Measurements from ENCODE around the gene SKI.

Gene SKI

DNA sequence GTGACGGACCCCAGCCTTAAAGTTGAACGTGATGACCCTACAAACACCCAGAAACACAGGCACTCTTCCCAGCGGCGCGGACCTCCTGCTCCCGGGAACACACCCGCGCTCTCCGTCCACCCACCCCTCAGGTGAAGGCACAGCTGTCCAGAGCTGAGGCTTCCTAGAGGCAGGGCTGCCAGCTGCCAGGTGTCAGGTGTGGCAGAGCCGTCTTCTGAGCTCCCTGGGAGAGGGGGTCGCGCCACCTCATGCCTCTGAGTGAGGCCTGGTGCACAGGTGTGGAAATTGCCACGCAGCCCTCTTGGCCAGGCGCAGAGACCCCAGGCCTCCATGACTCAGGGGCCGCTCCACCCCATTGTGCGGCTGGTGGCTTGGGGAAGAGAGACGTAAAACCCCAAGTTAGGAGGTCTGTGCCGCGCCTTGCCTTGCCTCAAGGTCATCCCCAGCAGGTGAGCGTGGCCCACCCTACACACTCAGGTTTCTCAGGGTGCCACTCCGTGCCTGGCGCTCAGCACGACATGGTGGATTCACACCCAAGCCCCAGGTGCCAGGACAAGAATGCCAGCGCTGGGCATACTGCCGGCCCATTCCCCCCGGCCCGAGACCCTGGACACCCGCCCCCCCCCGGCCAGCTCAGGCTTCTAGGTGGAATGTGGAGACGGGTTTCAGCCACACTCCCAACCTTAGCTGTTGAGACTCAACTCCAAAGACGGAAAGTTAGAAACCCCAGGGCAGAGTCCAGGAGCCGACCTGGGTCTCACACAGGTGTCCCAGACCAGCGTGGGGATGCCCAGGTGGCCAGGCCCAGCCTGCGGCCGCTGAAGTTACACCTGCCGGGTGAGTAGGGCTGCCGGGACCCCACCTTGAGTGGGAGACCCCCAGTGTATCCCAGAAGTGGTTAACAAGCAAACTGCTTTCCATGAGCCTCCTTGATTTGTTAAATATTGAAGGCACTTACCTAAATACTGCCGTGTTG is 42.0 kb upstream of the SKI start:
- TF ChIP-seq, protein P1, sequence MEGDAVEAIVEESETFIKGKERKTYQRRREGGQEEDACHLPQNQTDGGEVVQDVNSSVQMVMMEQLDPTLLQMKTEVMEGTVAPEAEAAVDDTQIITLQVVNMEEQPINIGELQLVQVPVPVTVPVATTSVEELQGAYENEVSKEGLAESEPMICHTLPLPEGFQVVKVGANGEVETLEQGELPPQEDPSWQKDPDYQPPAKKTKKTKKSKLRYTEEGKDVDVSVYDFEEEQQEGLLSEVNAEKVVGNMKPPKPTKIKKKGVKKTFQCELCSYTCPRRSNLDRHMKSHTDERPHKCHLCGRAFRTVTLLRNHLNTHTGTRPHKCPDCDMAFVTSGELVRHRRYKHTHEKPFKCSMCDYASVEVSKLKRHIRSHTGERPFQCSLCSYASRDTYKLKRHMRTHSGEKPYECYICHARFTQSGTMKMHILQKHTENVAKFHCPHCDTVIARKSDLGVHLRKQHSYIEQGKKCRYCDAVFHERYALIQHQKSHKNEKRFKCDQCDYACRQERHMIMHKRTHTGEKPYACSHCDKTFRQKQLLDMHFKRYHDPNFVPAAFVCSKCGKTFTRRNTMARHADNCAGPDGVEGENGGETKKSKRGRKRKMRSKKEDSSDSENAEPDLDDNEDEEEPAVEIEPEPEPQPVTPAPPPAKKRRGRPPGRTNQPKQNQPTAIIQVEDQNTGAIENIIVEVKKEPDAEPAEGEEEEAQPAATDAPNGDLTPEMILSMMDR (IDR thresholded peaks at IDR 0.05; ENCODE audit: low read length): no peak
- TF ChIP-seq EZH2 (optimal IDR thresholded peaks at IDR 0.05; ENCODE audit: low read depth, low read length) (no peak), EZH2phosphoT487 (IDR thresholded peaks at IDR 0.05; ENCODE audit: low read length) (no peak)

DNA sequence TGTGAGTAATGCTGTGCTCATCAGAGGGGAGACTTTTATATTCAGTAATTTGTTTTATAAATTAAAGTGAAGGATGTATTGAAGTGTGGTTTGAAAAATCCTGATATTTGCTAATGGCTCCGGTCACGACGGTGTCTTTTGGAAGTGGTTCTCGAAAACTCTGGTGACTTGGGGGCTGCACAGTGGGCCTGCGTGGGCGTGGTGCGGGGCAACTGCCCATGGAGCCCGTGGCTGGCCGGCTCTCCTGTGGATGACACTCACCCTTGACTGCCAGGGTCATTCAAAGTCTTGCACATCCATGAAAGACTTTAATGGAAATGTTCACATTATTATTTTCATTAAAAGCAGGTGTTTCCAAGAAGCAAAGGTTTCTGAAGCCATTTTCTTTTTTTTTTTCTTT is 41.2 kb upstream of the SKI start:
- H3K79me2 ChIP-seq (ENCODE audit: low read length): no peaks in the 10 kb centered on the region
- H3K9me3 ChIP-seq (replicated peaks; ENCODE audit: insufficient read depth, low read length): no peaks in the 10 kb centered on the region
- H4K20me1 ChIP-seq (ENCODE audit: insufficient read depth, low read length): no peaks in the 10 kb centered on the region
- H3K4me2 ChIP-seq (ENCODE audit: low read depth, low read length): no peak overlapping the region
- no peaks in the 10 kb centered on the region for H3K4me1 ChIP-seq (ENCODE audit: low read length)
- no peak for DNase-seq
- H3K9ac ChIP-seq (ENCODE audit: low read length): no peak overlapping the region
- no peak overlapping the region for H2AFZ ChIP-seq (ENCODE audit: low read length)
- no peaks in the 10 kb centered on the region for H3K9me2 ChIP-seq (replicated peaks; ENCODE audit: insufficient read depth, low read length)
- H3F3A ChIP-seq (ENCODE audit: insufficient read depth, low read length): no peaks in the 10 kb centered on the region
- H3K27ac ChIP-seq (ENCODE audit: low read length): no peak overlapping the region
- H3K4me3 ChIP-seq (ENCODE audit: low read length): no peak overlapping the region
- no peaks in the 10 kb centered on the region for H3K36me3 ChIP-seq (replicated peaks; ENCODE audit: insufficient read depth, low read length)
- peaks cover 28% of the 10 kb centered on the region for H3K27me3 ChIP-seq (replicated peaks; ENCODE audit: insufficient read depth, low read length)
- TF ChIP-seq EZH2 (optimal IDR thresholded peaks at IDR 0.05; ENCODE audit: low read depth, low read length) (no peak), EZH2phosphoT487 (IDR thresholded peaks at IDR 0.05; ENCODE audit: low read length) (no peak)
- TF ChIP-seq, protein P1 (IDR thresholded peaks at IDR 0.05; ENCODE audit: low read length): no peak

More for the DNA sequence above, 42.0 kb upstream of the SKI start:
- Histone ChIP-seq H3K4me3 (ENCODE audit: low read length) (no peak overlapping the region), H3K27me3 (replicated peaks; ENCODE audit: insufficient read depth, low read length) (peaks cover 34% of the 10 kb centered on the region), H3K36me3 (replicated peaks; ENCODE audit: insufficient read depth, low read length) (no peaks in the 10 kb centered on the region), H3F3A (ENCODE audit: insufficient read depth, low read length) (no peaks in the 10 kb centered on the region), H2AFZ (ENCODE audit: low read length) (no peak overlapping the region), H3K9ac (ENCODE audit: low read length) (no peak overlapping the region), H3K79me2 (ENCODE audit: low read length) (no peaks in the 10 kb centered on the region), H3K4me1 (ENCODE audit: low read length) (no peaks in the 10 kb centered on the region), H3K4me2 (ENCODE audit: low read depth, low read length) (no peak overlapping the region), H3K27ac (ENCODE audit: low read length) (no peak overlapping the region), H3K9me3 (replicated peaks; ENCODE audit: insufficient read depth, low read length) (no peaks in the 10 kb centered on the region), H3K9me2 (replicated peaks; ENCODE audit: insufficient read depth, low read length) (no peaks in the 10 kb centered on the region), H4K20me1 (ENCODE audit: insufficient read depth, low read length) (no peaks in the 10 kb centered on the region)
- DNase-seq: no peak

DNA sequence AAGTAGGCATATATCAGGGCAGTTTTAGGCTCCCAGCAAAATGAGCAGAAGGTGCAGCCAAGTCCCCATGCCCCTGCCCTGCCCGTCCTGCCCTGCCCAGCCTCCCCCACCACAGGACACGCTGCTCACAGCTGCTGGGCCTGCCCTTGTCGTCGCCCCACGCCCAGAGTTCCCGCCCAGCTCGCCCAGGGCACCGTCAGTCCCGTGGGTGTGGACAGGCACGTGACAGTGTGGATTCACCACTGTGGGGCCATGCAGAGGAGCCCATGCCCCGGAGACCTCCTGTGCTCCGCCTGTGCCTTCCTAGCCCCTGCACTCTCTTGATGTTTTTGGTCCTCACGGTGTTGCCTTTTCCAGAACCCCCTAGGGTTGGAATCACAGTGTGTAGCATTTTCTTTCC is 40.5 kb upstream of the SKI start:
- Histone ChIP-seq H4K20me1 (ENCODE audit: insufficient read depth, low read length) (no peaks in the 10 kb centered on the region), H3K4me3 (ENCODE audit: low read length) (no peak overlapping the region), H3K9ac (ENCODE audit: low read length) (no peak overlapping the region), H2AFZ (ENCODE audit: low read length) (no peak overlapping the region), H3K79me2 (ENCODE audit: low read length) (no peaks in the 10 kb centered on the region), H3K27me3 (replicated peaks; ENCODE audit: insufficient read depth, low read length) (peaks cover 21% of the 10 kb centered on the region), H3F3A (ENCODE audit: insufficient read depth, low read length) (no peaks in the 10 kb centered on the region), H3K4me2 (ENCODE audit: low read depth, low read length) (no peak overlapping the region), H3K36me3 (replicated peaks; ENCODE audit: insufficient read depth, low read length) (no peaks in the 10 kb centered on the region), H3K9me3 (replicated peaks; ENCODE audit: insufficient read depth, low read length) (no peaks in the 10 kb centered on the region), H3K4me1 (ENCODE audit: low read length) (no peaks in the 10 kb centered on the region), H3K27ac (ENCODE audit: low read length) (no peak overlapping the region), H3K9me2 (replicated peaks; ENCODE audit: insufficient read depth, low read length) (no peaks in the 10 kb centered on the region)
- DNase-seq: no peak
- TF ChIP-seq EZH2 (optimal IDR thresholded peaks at IDR 0.05; ENCODE audit: low read depth, low read length) (no peak), EZH2phosphoT487 (IDR thresholded peaks at IDR 0.05; ENCODE audit: low read length) (no peak)
- TF ChIP-seq, protein P1 (IDR thresholded peaks at IDR 0.05; ENCODE audit: low read length): no peak

All from MM.1S (cell line).